Uterus (tissue), 4 donors: ENCODE results near the gene DCST1. TPM values are rescaled to one million over a fixed set of nuclear protein-coding genes. Genes with fewer than 3 reads are reported as not detected.
A peak's percentile ranks its signal among the peaks of the same experiment; 100 is the strongest.

Source experiments
- DNase-seq, 2 donors: peaks; one replicate each; pipeline ENCODE4 v3.0.0-alpha.2; 2019 to 2020
- H3K27ac ChIP-seq, 2 donors: fragments of 200-600 bp; sonication (generic); 1 replicate in 1 of 2; 2 replicates in 1 of 2; pipeline ENCODE4 v1.5.1; 2016 to 2018
- H3K27me3 ChIP-seq, 2 donors: fragments of 200-600 bp; sonication (generic); one replicate each; pipeline ENCODE4 v1.5.1; 2018 to 2019; ENCODE audit warnings: control low read depth in 1 of 2
- H3K36me3 ChIP-seq, 2 donors: fragments of 200-600 bp; sonication (generic); one replicate each; pipeline ENCODE4 v1.5.1; 2019; ENCODE audit warnings: control low read depth in 1 of 2
- H3K4me1 ChIP-seq, 2 donors: fragments of 200-600 bp; sonication (generic); one replicate each; pipeline ENCODE4 v1.5.1; 2018 to 2019; ENCODE audit warnings: control low read depth in 1 of 2
- H3K4me3 ChIP-seq, 2 donors: fragments of 200-600 bp; sonication (generic); 1 replicate in 1 of 2; 2 replicates in 1 of 2; pipeline ENCODE4 v1.5.1; 2018 to 2019; ENCODE audit warnings: mild to moderate bottlenecking in 1 of 2
- H3K9me3 ChIP-seq, 2 donors: fragments of 200-600 bp; sonication (generic); one replicate each; pipeline ENCODE4 v1.5.1; 2019; ENCODE audit warnings: control low read depth in 1 of 2
- POLR2A ChIP-seq, 2 donors: fragments of 450-650 bp; IDR thresholded peaks; one replicate each; pipeline ENCODE4 v1.6.1; 2016; ENCODE audit warnings: antibody characterized with exemption in 2 of 2, mild to moderate bottlenecking in 1 of 2, moderate library complexity in 1 of 2
- intact Hi-C: fragments of 100-400 bp; cut with DNase I; formaldehyde crosslinking; loops from one replicate; pipeline ENCODE4 v1.15.1; 2023; ENCODE audit warnings: low total_unique reads
- total RNA-seq, 4 donors: library from RNA; depleted of rRNA in 3 of 4; stranded (reverse); fragments of >200 nt in 3 of 4; gene quantifications; one replicate each; pipeline versions ENCODE4 v1.1.0 to v1.2.4, GENCODE V29; 2014 to 2023
- TF ChIP-seq, protein P1 (sequence below), 4 experiments: fragments of 200-600 bp in 2 of 4; fragments of 450-650 bp in 2 of 4; sonication (generic) in 2 of 4; IDR thresholded peaks; one replicate each; pipeline ENCODE4 v1.5.1; 2016 to 2019; ENCODE audit warnings: antibody characterized with exemption in 4 of 4, mild to moderate bottlenecking in 2 of 4, moderate library complexity in 1 of 4
- donor health status: DM: yes; HTN: yes; CAD: no.

DCST1 gene
- total RNA-seq, 4 donors from 2014 or later: 1.1 to 3.5 TPM; not detected in 2

DNA sequence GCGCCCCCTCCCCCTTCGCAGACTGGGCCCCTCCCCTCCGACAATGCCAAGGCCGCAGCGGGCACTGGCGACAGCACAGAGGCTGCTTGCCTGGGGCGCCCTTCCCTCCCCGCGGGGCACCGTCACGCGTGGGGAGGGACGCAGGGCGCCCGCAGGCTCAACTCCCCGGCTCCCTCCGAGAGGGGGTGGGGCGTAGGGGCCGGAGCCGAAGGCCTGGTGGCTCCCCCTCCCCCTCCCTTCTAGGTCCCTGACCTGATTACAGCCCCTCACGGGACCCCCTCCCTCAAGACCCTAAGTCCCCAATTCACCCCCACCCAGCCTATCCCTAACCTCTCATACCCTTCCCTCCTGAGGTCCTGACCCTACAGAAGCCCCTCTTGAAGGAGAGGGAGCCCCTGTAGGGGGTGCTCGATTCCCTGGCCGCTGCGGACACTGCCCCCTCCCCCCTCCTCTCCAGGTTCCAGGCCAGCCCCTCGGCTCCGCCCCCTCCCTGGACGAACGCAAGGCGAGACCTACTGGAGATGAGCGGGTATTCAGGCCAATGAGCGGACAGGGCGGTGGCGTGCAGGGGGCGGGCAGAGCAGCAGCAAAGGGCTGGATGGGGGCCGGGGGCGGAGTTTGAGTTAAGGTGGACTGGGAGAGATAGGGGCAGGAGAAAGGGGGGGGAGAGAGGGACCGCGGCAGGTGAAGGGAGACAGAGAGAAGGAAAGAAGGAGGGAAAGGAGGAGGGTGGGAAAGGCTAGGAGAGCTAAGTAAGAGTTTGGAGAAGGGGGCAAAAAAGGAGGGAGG is 31.8 kb upstream of the DCST1 start:
- Histone ChIP-seq H3K4me1 (peaks cover 0 to 22% of the 10 kb centered on the region in 2 donors), H3K36me3 (no peaks in the 10 kb centered on the region), H3K4me3 (peak overlapping the region; percentile 56 to 97), H3K27ac (peak overlapping the region; percentile 95 to 99), H3K27me3 (no peaks in the 10 kb centered on the region), H3K9me3 (no peaks in the 10 kb centered on the region)
- intact Hi-C loops: no loop called here
- peak; percentile 81 to 87 for TF ChIP-seq POLR2A (IDR thresholded peaks at IDR 0.05)
- TF ChIP-seq, protein P1, sequence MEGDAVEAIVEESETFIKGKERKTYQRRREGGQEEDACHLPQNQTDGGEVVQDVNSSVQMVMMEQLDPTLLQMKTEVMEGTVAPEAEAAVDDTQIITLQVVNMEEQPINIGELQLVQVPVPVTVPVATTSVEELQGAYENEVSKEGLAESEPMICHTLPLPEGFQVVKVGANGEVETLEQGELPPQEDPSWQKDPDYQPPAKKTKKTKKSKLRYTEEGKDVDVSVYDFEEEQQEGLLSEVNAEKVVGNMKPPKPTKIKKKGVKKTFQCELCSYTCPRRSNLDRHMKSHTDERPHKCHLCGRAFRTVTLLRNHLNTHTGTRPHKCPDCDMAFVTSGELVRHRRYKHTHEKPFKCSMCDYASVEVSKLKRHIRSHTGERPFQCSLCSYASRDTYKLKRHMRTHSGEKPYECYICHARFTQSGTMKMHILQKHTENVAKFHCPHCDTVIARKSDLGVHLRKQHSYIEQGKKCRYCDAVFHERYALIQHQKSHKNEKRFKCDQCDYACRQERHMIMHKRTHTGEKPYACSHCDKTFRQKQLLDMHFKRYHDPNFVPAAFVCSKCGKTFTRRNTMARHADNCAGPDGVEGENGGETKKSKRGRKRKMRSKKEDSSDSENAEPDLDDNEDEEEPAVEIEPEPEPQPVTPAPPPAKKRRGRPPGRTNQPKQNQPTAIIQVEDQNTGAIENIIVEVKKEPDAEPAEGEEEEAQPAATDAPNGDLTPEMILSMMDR (IDR thresholded peaks at IDR 0.05): peak; percentile 31 to 50 (median 45)
- DNase-seq: peak; percentile 100

DNA sequence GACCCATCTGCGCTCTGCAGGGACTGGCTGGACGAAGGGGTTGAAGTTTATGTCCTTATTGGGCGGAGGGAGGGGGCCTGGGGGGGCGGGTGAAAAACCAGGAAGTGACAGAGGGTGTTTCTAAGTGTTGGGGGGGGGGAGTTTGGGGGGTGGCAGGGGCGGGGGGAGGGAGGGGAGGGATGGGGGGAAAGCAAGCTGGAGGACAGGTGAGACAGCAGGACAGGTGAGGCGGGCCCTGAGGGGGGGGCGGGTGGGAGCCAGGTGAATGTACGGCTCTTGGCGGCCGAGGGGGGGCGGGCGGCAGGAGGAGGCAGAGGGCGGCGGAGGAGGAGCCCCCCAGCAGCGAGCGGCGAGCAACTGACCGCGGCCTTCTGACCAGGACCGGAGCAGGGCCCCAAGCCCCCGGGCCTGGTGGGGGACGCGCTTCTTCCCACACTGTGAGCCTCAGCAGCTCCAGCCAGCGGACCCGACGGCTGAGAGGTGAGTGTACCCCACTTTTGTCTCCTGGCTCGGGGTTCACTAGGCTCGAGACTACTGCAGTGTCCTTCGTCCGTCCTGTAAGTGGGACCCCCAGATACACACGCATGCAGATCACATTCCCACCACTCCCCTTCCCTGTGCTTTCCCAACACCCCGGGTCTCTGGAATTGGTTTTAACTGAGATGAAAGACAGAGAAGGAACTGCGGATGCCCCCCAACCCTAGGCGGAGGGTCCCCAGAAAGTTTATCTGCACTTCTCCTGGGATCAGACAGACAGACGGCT is 31.0 kb upstream of the DCST1 start, which contains the start of gene ZBTB7B:
TSS of gene ZBTB7B (plus strand) at position 339 of the 763 bp plus-strand sequence. CDS start 11,859 bp downstream, outside the sequence.
- intact Hi-C loops: no loop called here
- H3K4me1 ChIP-seq: peaks cover 0 to 22% of the 10 kb centered on the region in 2 donors

DNA sequence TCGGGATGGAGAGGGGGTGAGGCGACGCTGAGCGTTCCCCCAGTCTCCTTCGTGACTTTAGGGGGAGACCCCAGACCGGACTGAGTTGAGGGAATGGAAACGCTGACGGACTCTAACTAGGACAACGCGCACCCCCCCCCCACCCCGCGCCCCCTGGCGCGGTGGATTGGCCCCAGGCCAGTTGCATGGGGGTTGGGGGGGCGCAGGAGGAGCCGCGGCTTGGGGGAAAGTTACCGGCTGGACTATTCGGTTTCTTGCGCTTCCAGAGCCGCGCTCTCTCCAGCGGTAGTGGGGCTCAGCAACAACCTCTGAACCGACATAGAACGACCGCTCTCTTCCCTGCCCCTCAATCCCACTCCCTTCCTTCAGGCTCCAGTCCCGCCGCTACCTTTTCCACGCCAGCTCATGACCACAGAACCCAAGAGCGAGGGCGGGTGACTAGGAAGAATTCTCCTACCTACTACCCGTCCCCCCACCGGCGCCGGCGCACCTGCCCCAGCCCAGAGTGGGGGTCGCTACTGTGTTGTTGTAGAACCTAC is 30.3 kb upstream of the DCST1 start:
- peaks cover 0 to 22% of the 10 kb centered on the region in 2 donors for H3K4me1 ChIP-seq
- no peaks in the 10 kb centered on the region for H3K9me3 ChIP-seq
- no peaks in the 10 kb centered on the region for H3K27me3 ChIP-seq
- peak overlapping the region; percentile 93 to 99 for H3K27ac ChIP-seq
- DNase-seq: peak; percentile 59 to 66
- intact Hi-C loops: no loop called here
- peak overlapping the region; percentile 56 to 97 for H3K4me3 ChIP-seq
- no peaks in the 10 kb centered on the region for H3K36me3 ChIP-seq
- TF ChIP-seq, protein P1 (IDR thresholded peaks at IDR 0.05): no peak
- peak in 1 of 2 donors; percentile 16 for TF ChIP-seq POLR2A (IDR thresholded peaks at IDR 0.05)

More for the DNA sequence above, 31.0 kb upstream of the DCST1 start, which contains the start of gene ZBTB7B:
- Histone ChIP-seq H3K36me3 (no peaks in the 10 kb centered on the region), H3K9me3 (no peaks in the 10 kb centered on the region), H3K27me3 (no peaks in the 10 kb centered on the region), H3K27ac (peak within 1 kb of the TSS; percentile 95 to 99), H3K4me3 (peak within 1 kb of the TSS; percentile 56 to 97)
- DNase-seq: peak in 1 of 2 donors; percentile 58
- TF ChIP-seq POLR2A (IDR thresholded peaks at IDR 0.05): no peak
- TF ChIP-seq, protein P1 (IDR thresholded peaks at IDR 0.05): no peak

DNA sequence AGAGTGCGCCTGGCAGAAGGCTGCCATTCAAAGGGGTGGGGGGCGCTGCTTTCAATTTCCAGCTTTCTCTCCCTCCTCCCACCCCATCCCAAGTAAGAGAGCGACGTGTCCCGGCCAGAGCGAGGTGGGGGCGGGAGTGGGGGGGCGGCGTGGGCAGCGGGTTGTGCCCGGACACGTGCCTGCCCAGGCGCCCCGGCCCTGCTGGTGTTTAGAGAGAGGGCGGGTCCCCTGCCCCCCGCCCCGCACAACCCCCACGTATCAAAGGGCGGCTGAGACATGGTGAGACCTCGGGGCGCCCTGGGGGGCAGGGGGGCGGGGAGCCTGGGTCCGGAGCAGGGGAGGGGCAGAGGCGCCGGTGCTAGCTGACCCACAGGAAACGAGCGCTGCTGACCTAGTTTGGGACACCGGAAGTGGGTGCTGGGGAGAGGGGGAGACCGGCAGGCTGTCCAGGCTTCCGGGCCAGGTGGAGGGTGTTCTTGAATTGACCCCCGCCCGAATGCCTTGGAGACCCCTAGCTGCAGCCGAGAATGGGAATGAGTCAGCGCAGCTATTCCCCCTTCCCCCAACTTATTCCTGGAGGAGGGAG is 29.8 kb upstream of the DCST1 start:
- peak; percentile 74 to 77 for DNase-seq
- TF ChIP-seq, protein P1 (IDR thresholded peaks at IDR 0.05): no peak
- no peak for TF ChIP-seq POLR2A (IDR thresholded peaks at IDR 0.05)
- Histone ChIP-seq H3K27ac (peak overlapping the region; percentile 93 to 99), H3K4me3 (peak overlapping the region; percentile 56 to 97), H3K27me3 (no peaks in the 10 kb centered on the region), H3K36me3 (no peaks in the 10 kb centered on the region), H3K4me1 (peaks cover 0 to 22% of the 10 kb centered on the region in 2 donors), H3K9me3 (no peaks in the 10 kb centered on the region)
- intact Hi-C loops: no loop called here
